GM11168 (cell line): ENCODE results near the gene LMO1.

Experiments used
- in situ Hi-C: fragments of 300-500 bp; cut with MboI; formaldehyde crosslinking; loops from one replicate; pipeline ENCODE4 v1.12.0; 2022; ENCODE audit warnings: low sequenced_read_pairs; ENCODE audit not compliant: unreplicated experiment

LMO1 gene

GRCh38 chr11:8217136-8217535, 46.5 kb downstream of the LMO1 start:
- in situ Hi-C loops, result no loop called here

- in situ Hi-C loops, result no loop called here
Measured at GRCh38 chr11:8213376-8213775, 50.3 kb downstream of the LMO1 start.

- in situ Hi-C loops, result no loop called here
Measured at GRCh38 chr11:8209208-8209807, 54.4 kb downstream of the LMO1 start.

- in situ Hi-C loops, result no loop called here
Measured at GRCh38 chr11:8207080-8208000, 56.3 kb downstream of the LMO1 start.

- in situ Hi-C loops, result no loop called here
Measured at GRCh38 chr11:8206251-8207079, 57.2 kb downstream of the LMO1 start.

- in situ Hi-C loops, result no loop called here
Measured at GRCh38 chr11:8205566-8205965, 58.1 kb downstream of the LMO1 start.

GRCh38 chr11:8204596-8204995, 59.1 kb downstream of the LMO1 start:
- in situ Hi-C loops, result no loop called here

- in situ Hi-C loops, result no loop called here
Measured at GRCh38 chr11:8204025-8204424, 59.7 kb downstream of the LMO1 start.

- in situ Hi-C loops, result no loop called here
Measured at GRCh38 chr11:8203414-8203715, 60.3 kb downstream of the LMO1 start.

GRCh38 chr11:8202516-8203413, 60.9 kb downstream of the LMO1 start:
- in situ Hi-C loops, result no loop called here

- in situ Hi-C loops, result no loop called here
Measured at GRCh38 chr11:8201644-8202365, 61.9 kb downstream of the LMO1 start.

- in situ Hi-C loops, result no loop called here
Measured at GRCh38 chr11:8199676-8200075, 64.0 kb downstream of the LMO1 start.

GRCh38 chr11:8196749-8197148, 66.9 kb downstream of the LMO1 start:
- in situ Hi-C loops, result no loop called here

GRCh38 chr11:8194956-8195355, 68.7 kb downstream of the LMO1 start:
- in situ Hi-C loops, result no loop called here

- in situ Hi-C loops, result no loop called here
Measured at GRCh38 chr11:8192896-8193209, 70.8 kb downstream of the LMO1 start.

GRCh38 chr11:8192016-8192895, 71.4 kb downstream of the LMO1 start:
- in situ Hi-C loops, result no loop called here

- in situ Hi-C loops, result no loop called here
Measured at GRCh38 chr11:8190431-8190830, 73.2 kb downstream of the LMO1 start.

GRCh38 chr11:8186429-8186828, 77.2 kb downstream of the LMO1 start:
- in situ Hi-C loops, result no loop called here

GRCh38 chr11:8183111-8183510, 80.6 kb downstream of the LMO1 start:
- in situ Hi-C loops, result no loop called here
